IPS-NIHi7 (cell line): ENCODE results near the gene FLCN.
"Not testable (repeated sequence)": the region's sequence is repeated elsewhere in the genome, so short reads cannot be mapped to it uniquely, and the experiment has no call there.

ENCODE experiments used
- DNase-seq: peaks from one replicate; pipeline ENCODE4 v3.0.0; 2012; ENCODE audit warnings: mixed read lengths; ENCODE audit errors: extremely low spot score

FLCN gene

GRCh38 chr17:17213775-17214174 lies 23.2 kb downstream of the FLCN start:
- DNase-seq, result no peak

- DNase-seq, result no peak
These were observed 29.0 kb downstream of the FLCN start for GRCh38 chr17:17207998-17208397.

GRCh38 chr17:17206913-17207335 lies 30.0 kb downstream of the FLCN start:
- no peak for DNase-seq

GRCh38 chr17:17206124-17206912 lies 30.6 kb downstream of the FLCN start, which contains the start of gene PLD6:
Gene PLD6 (minus strand): TSS chr17:17206333. CDS start chr17:17206286, 47 bp downstream.
- DNase-seq, result no peak

GRCh38 chr17:17205368-17206123 lies 31.4 kb downstream of the FLCN start:
- peak; percentile 68 for DNase-seq

- DNase-seq, result no peak
These were observed 32.2 kb downstream of the FLCN start for GRCh38 chr17:17204635-17205231.

GRCh38 chr17:17204041-17204591 lies 32.9 kb downstream of the FLCN start:
- no peak for DNase-seq

GRCh38 chr17:17203173-17203730 lies 33.7 kb downstream of the FLCN start:
- DNase-seq, result no peak

GRCh38 chr17:17201907-17202306 lies 35.1 kb downstream of the FLCN start:
- no peak for DNase-seq

- no peak for DNase-seq
These were observed 35.7 kb downstream of the FLCN start for GRCh38 chr17:17201271-17201670.

GRCh38 chr17:17200831-17201230 lies 36.1 kb downstream of the FLCN start:
- no peak for DNase-seq

- DNase-seq, result no peak
These were observed 36.7 kb downstream of the FLCN start for GRCh38 chr17:17200311-17200710.

- DNase-seq, result no peak
These were observed 38.7 kb downstream of the FLCN start for GRCh38 chr17:17198281-17198680.

- DNase-seq, result no peak
These were observed 40.2 kb downstream of the FLCN start for GRCh38 chr17:17196776-17197175.

- DNase-seq, result not testable (repeated sequence)
These were observed 41.5 kb downstream of the FLCN start for GRCh38 chr17:17195466-17195865.

- no peak for DNase-seq
These were observed 45.0 kb downstream of the FLCN start for GRCh38 chr17:17191961-17192381.

GRCh38 chr17:17191346-17191792 lies 45.6 kb downstream of the FLCN start:
- DNase-seq, result no peak

- no peak for DNase-seq
These were observed 46.8 kb downstream of the FLCN start for GRCh38 chr17:17190188-17190587.

- no peak for DNase-seq
These were observed 47.4 kb downstream of the FLCN start for GRCh38 chr17:17189559-17189958.

- DNase-seq, result no peak
These were observed 48.4 kb downstream of the FLCN start for GRCh38 chr17:17188586-17188985.

GRCh38 chr17:17186551-17187505 lies 50.1 kb downstream of the FLCN start:
- no peak for DNase-seq
